Osteoblast (primary cell): Measurements from ENCODE around the gene AMN. TPM values are rescaled to one million over a fixed set of nuclear protein-coding genes. Genes with fewer than 3 reads are reported as not detected.

Source experiments
- DNase-seq: peaks from one replicate; pipeline ENCODE4 v3.0.0; 2011; ENCODE audit warnings: low spot score, mixed read lengths; ENCODE audit not compliant: insufficient read length; ENCODE audit errors: missing footprints
- H2AFZ ChIP-seq: 2 replicates; pipeline ENCODE4 v1.6.0; 2011; ENCODE audit warnings: mild to moderate bottlenecking, low read length
- H3K27ac ChIP-seq: 2 replicates; pipeline ENCODE4 v1.5.1; 2011; ENCODE audit warnings: mild to moderate bottlenecking, low read depth, low read length, moderate library complexity
- H3K27me3 ChIP-seq: 2 replicates; pipeline ENCODE4 v1.6.0; 2012; ENCODE audit warnings: mild to moderate bottlenecking, control low read depth, inconsistent platforms, low read length, moderate library complexity; ENCODE audit not compliant: insufficient read depth
- H3K36me3 ChIP-seq: 2 replicates; pipeline ENCODE4 v1.5.1; 2011; ENCODE audit warnings: mild to moderate bottlenecking, low read length, control low read depth, moderate library complexity; ENCODE audit not compliant: insufficient read depth
- H3K4me1 ChIP-seq: 2 replicates; pipeline ENCODE4 v1.5.1; 2011; ENCODE audit warnings: mild to moderate bottlenecking, low read length, control low read depth, moderate library complexity; ENCODE audit not compliant: insufficient read depth
- H3K4me2 ChIP-seq: 2 replicates; pipeline ENCODE4 v1.6.0; 2011; ENCODE audit warnings: mild to moderate bottlenecking, low read length; ENCODE audit not compliant: insufficient read depth
- H3K4me3 ChIP-seq: fragments of 200-600 bp; sonication (generic); 3 replicates; pipeline ENCODE4 v1.5.1; 2012; ENCODE audit warnings: mild to moderate bottlenecking, low read length, inconsistent platforms; ENCODE audit not compliant: insufficient read depth
- H3K79me2 ChIP-seq: 2 replicates; pipeline ENCODE4 v1.6.0; 2012; ENCODE audit warnings: mild to moderate bottlenecking, low read length, control low read depth, inconsistent platforms; ENCODE audit not compliant: insufficient read depth
- H3K9me3 ChIP-seq: 2 replicates; pipeline ENCODE4 v1.5.1; 2011; ENCODE audit warnings: low read depth, low read length, control low read depth
- H4K20me1 ChIP-seq: 2 replicates; pipeline ENCODE4 v1.6.0; 2012; ENCODE audit warnings: mild to moderate bottlenecking, low read length, control low read depth; ENCODE audit not compliant: insufficient read depth
- total RNA-seq: library from RNA; depleted of rRNA; stranded (reverse); fragments of >200 nt; gene quantifications from 2 replicates; pipeline ENCODE4 v1.2.3, GENCODE V29; 2012
- TF ChIP-seq, protein P1 (sequence below): IDR thresholded peaks from 2 replicates; pipeline ENCODE4 v1.5.1; 2011; ENCODE audit warnings: mild to moderate bottlenecking, low read depth, low read length, moderate library complexity; ENCODE audit errors: extremely low read depth

Gene AMN
- total RNA-seq, 1 donor = under 0.01 TPM

DNA sequence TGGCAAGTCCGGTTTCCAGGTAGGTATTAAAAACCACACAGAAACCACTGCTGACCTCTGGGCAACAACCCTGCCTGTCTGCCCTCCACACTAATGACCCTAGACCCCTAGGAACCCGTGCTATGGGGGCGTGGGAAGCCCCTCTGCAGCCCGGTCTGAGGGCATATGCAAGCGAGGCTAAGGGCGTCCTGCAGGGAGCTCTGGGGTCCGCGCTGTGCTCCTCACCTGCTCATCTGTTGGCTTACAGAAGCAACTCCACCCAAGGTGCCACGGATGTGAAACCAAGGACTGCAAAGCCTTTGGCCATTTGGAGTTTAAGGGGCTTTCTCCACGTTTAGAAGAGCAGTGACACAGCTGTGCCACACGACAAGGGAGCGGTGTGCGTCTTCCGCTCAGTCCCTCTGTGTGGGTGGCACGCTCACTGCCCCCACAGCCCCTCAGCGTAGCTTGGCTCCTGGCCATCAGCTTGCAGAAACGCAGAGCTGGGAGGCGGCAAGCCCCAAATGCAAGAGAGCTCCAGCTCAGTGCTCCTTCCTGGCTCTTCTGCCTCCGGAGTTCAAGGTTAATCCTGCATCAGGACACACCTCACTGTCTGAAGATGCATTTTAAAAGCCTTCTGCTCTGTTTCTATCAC is 18.4 kb downstream of the AMN start:
- Histone ChIP-seq H3K9me3 (no peaks in the 10 kb centered on the region), H3K27me3 (no peaks in the 10 kb centered on the region), H2AFZ (no peak overlapping the region), H3K4me3 (no peak overlapping the region), H3K27ac (no peak overlapping the region), H3K36me3 (peaks cover 72% of the 10 kb centered on the region), H3K79me2 (peaks cover 2% of the 10 kb centered on the region), H4K20me1 (peaks cover 4% of the 10 kb centered on the region), H3K4me1 (no peaks in the 10 kb centered on the region), H3K4me2 (no peak overlapping the region)
- TF ChIP-seq, protein P1, sequence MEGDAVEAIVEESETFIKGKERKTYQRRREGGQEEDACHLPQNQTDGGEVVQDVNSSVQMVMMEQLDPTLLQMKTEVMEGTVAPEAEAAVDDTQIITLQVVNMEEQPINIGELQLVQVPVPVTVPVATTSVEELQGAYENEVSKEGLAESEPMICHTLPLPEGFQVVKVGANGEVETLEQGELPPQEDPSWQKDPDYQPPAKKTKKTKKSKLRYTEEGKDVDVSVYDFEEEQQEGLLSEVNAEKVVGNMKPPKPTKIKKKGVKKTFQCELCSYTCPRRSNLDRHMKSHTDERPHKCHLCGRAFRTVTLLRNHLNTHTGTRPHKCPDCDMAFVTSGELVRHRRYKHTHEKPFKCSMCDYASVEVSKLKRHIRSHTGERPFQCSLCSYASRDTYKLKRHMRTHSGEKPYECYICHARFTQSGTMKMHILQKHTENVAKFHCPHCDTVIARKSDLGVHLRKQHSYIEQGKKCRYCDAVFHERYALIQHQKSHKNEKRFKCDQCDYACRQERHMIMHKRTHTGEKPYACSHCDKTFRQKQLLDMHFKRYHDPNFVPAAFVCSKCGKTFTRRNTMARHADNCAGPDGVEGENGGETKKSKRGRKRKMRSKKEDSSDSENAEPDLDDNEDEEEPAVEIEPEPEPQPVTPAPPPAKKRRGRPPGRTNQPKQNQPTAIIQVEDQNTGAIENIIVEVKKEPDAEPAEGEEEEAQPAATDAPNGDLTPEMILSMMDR = no peak
- peak; percentile 49 for DNase-seq

- H3K79me2 ChIP-seq = peaks cover 2% of the 10 kb centered on the region
- H3K36me3 ChIP-seq = peaks cover 79% of the 10 kb centered on the region
- H3K9me3 ChIP-seq = no peaks in the 10 kb centered on the region
- H3K4me3 ChIP-seq = no peak overlapping the region
- peak; percentile 60 for DNase-seq
- H3K27me3 ChIP-seq = no peaks in the 10 kb centered on the region
- no peak overlapping the region for H3K4me2 ChIP-seq
- H4K20me1 ChIP-seq = peaks cover 4% of the 10 kb centered on the region
- H2AFZ ChIP-seq = no peak overlapping the region
- no peak overlapping the region for H3K27ac ChIP-seq
- TF ChIP-seq, protein P1 = no peak
- H3K4me1 ChIP-seq = no peaks in the 10 kb centered on the region
These were observed 19.1 kb downstream of the AMN start for GRCh38 chr14:102941419-102942011.

DNA sequence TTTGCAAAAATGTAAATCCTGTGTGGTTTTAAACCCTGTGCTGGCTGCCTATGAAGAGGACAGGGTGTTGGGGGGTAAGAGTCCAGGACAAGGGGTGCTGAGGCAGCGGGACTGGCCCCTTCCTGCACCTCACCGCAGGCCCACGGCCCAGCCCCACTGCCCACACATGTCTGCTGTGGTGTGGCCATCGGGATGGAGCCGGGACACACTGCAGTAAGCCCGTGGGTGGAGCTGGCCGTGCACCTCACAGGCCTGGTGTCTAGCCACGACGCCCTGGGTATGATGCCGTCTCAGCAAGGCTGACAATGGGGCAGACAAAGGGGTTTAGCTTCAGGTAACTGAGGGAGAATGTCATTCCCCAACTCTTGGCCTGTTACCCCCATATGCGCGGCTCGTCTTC is 19.6 kb downstream of the AMN start:
- peak; percentile 65 for DNase-seq
- no peak overlapping the region for H3K4me2 ChIP-seq
- H4K20me1 ChIP-seq = peaks cover 4% of the 10 kb centered on the region
- no peaks in the 10 kb centered on the region for H3K9me3 ChIP-seq
- H3K4me1 ChIP-seq = no peaks in the 10 kb centered on the region
- no peak overlapping the region for H2AFZ ChIP-seq
- TF ChIP-seq, protein P1 = no peak
- H3K79me2 ChIP-seq = peaks cover 2% of the 10 kb centered on the region
- H3K36me3 ChIP-seq = peaks cover 83% of the 10 kb centered on the region
- no peak overlapping the region for H3K4me3 ChIP-seq
- no peak overlapping the region for H3K27ac ChIP-seq
- no peaks in the 10 kb centered on the region for H3K27me3 ChIP-seq

GRCh38 chr14:102943454-102943853 is 21.0 kb downstream of the AMN start:
- no peak overlapping the region for H3K4me2 ChIP-seq
- no peaks in the 10 kb centered on the region for H3K4me1 ChIP-seq
- H3K9me3 ChIP-seq = no peaks in the 10 kb centered on the region
- H3K27me3 ChIP-seq = no peaks in the 10 kb centered on the region
- H2AFZ ChIP-seq = no peak overlapping the region
- DNase-seq = peak; percentile 43
- H3K4me3 ChIP-seq = no peak overlapping the region
- no peak overlapping the region for H3K27ac ChIP-seq
- peaks cover 2% of the 10 kb centered on the region for H3K79me2 ChIP-seq
- H3K36me3 ChIP-seq = peaks cover 76% of the 10 kb centered on the region
- TF ChIP-seq, protein P1 = no peak
- peaks cover 8% of the 10 kb centered on the region for H4K20me1 ChIP-seq
